GM12874 (cell line): ENCODE measurements around the gene NAGS.

Experiments used
- TF ChIP-seq, protein P1 (sequence below): IDR thresholded peaks from 2 replicates; pipeline ENCODE4 v1.5.1; 2011; ENCODE audit warnings: low read depth, mild to moderate bottlenecking, control low read depth, low read length, moderate library complexity; ENCODE audit not compliant: insufficient read depth

NAGS gene

DNA sequence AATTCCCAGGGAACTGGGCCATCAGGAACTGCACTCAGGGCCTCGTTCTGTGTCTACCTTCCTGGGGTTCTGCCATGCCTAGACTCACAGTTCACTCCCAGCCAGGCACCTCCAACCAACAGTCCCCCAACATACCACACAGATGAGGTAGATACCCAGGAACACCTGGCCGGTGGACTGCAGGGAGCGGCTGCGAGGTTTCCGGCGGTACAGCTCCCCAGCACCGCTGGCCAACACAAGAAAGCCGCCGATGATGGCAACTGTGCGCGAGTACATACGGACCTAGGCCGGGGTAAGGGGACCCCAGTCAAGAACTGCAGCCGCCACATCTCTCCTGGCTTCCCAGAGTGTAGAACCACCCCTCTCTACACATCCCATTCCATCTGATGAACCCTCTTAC lies 8.5 kb downstream of the NAGS start:
- TF ChIP-seq, protein P1, sequence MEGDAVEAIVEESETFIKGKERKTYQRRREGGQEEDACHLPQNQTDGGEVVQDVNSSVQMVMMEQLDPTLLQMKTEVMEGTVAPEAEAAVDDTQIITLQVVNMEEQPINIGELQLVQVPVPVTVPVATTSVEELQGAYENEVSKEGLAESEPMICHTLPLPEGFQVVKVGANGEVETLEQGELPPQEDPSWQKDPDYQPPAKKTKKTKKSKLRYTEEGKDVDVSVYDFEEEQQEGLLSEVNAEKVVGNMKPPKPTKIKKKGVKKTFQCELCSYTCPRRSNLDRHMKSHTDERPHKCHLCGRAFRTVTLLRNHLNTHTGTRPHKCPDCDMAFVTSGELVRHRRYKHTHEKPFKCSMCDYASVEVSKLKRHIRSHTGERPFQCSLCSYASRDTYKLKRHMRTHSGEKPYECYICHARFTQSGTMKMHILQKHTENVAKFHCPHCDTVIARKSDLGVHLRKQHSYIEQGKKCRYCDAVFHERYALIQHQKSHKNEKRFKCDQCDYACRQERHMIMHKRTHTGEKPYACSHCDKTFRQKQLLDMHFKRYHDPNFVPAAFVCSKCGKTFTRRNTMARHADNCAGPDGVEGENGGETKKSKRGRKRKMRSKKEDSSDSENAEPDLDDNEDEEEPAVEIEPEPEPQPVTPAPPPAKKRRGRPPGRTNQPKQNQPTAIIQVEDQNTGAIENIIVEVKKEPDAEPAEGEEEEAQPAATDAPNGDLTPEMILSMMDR = no peak

DNA sequence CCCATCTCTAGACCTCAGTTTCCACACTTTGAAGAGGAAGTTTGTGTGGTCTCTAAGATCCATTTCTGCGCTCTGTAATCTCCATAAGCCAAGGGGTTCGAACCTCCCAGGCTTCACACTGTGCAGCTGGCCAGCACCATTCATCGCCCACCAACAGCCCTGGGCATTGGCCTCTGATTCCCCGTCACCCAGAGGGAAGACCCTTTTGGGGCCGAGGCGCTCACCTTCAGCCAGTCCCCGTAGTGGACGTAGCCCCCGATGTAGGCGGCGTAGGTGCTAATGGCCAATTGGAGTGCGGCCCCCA lies 9.7 kb downstream of the NAGS start:
- TF ChIP-seq, protein P1 = no peak

DNA sequence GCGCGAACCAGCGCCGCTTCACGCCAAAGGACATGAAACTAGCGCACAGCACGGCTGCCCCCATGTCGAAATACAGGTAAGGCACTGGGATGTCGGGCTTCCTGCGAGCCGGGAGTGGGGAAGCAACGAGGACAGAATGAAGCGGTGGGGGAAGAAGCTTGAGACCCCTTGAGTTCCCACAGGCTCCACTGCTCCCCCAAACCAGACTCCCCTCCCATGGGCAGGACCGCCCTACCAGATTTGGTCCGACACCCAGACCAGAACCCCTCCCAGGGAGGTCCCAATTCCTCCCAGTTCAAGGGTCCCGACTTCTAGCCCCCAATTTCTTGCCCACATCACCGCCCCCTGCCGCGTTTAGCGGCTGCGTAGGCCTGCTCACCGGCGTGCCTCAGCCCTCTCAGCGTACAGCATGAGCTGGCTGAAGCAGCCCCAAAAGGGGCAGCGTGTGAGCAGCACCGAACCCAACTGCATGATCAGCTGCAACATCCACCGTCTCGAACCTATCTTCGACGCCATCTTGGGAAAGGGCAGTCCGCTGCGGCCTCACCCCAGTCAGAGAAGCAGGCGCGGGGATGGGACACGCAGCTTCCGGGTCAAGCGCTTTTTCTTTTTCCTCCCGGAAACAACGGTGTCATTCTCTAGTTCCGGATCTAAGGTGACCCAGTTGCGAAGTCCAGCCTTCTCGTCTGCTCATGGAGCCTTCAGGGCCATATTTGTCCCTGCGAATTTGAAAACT lies 10.2 kb downstream of the NAGS start, which contains the start of gene TMEM101:
TMEM101 (minus strand) TSS at position 527 of the 736 bp plus-strand sequence; CDS start at position 516, 11 bp downstream.
- TF ChIP-seq, protein P1 = no peak

DNA sequence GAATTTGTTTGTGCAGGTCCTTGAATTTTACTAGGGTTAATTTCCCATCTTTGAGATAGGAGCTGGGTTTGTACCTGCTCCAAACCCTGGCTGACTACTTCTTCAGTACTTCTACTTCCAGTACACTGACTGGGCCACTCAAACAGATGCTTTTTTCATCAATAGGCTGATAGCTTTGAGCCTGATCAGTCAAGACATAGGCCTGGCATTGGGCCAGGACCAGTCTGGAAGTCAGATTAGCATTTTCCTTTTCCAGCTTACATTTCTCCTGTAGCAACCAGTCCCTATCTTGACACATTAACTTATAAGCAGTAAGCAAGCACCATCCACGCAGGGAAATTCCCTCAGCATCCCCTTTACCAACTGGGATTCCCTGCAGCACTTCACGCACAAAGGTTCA lies 17.8 kb downstream of the NAGS start:
- TF ChIP-seq, protein P1 = no peak

DNA sequence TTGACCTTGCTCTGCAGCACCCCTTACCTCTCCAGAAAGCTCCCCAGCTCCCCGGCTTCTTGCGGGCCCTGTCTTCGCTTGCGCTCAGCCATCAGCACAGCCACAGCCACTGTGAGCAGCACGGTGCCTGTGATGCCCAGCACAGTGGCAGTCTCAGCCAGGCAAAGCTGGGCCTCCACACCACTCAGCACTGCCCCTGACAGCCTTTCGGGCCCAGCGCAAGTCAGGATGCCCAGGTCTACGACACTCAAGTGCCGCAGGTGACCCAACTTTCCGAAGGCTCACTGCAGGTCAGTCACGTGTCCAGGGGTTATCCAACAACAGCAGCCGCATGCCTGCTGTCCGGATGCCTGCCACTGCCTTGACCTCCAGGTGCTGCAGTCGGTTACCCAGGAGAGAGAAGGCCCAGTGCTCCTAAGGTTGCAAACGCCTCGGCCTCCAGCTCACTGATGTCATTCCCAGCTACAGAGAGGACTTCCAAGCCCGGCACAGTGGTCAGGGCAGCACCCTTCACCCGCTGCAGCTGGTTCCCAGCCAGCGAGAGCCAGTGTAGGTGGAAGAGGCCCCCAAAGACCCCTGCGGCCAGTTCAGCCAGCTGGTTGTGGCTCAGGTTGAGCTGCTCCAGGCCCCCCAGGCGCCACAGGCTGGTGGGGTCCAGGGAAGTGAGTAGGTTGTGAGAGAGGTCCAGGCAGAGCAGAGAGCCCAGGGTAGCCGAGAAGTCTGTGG lies 19.3 kb downstream of the NAGS start:
- TF ChIP-seq, protein P1 = no peak

DNA sequence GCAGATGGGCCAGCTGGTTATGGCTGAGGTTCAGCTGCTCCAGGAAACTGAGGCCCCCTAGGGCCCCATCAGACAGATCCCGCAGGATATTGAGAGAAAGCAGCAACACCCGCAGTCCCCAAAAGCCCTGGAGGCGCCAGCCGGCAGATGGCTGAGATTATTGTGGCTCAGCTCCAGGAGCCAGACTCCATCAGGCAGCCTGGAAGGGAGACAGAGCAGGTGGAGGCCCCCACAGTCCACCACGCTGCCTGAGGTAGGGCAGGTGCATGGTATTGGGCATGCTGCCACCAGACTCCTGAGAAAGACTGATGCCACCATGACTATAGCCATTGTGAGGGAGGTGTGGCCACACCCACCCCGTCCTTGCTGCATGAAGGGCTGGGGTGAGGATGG lies 19.8 kb downstream of the NAGS start:
- TF ChIP-seq, protein P1 = no peak

DNA sequence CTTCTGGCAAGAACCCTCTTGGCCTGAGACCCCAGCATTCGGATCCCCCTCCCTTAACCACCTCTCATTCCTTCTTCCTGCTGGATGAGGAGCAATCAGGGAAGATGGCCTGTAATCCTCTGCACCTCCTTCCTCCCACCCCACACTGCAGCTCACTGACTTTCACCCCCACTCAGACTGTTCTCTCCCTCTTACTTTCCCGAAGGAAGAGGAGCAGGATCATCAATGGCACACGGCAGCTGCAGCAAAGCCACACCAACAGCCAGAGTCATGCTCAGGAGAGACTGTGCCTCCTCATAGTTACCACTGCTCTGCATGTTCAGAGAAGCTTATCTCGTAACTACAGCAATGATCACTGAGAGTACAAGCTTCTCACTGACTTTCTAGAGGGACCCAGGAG lies 20.4 kb downstream of the NAGS start:
- TF ChIP-seq, protein P1 = no peak
